ENCODE data around the gene BIN2. TPM values are rescaled to one million over a fixed set of nuclear protein-coding genes. Genes with fewer than 3 reads are reported as not detected.
"Not testable (repeated sequence)": the region's sequence is repeated elsewhere in the genome, so short reads cannot be mapped to it uniquely, and the experiment has no call there.

The BIN2 gene
- total RNA-seq, 1 donor from 2014 or later = not detected

GRCh38 chr12:51295651-51296050, 28.3 kb downstream of the BIN2 start:
- Mint-ChIP-seq H3K9me3 (ENCODE audit: unreplicated experiment) (no peaks in the 10 kb centered on the region), H3K36me3 (ENCODE audit: low read depth, unreplicated experiment) (no peaks in the 10 kb centered on the region), H3K4me1 (ENCODE audit: unreplicated experiment) (no peaks in the 10 kb centered on the region), H3K27me3 (ENCODE audit: unreplicated experiment) (peaks cover 2% of the 10 kb centered on the region), H3K4me3 (ENCODE audit: unreplicated experiment) (no peak overlapping the region), H3K27ac (ENCODE audit: unreplicated experiment) (no peak overlapping the region)
- no peak for DNase-seq (ENCODE audit: low spot score)
- no peak for TF ChIP-seq CTCF (IDR thresholded peaks at IDR 0.05; ENCODE audit: unreplicated experiment)

- H3K9me3 Mint-ChIP-seq (ENCODE audit: unreplicated experiment); H3K4me1 Mint-ChIP-seq (ENCODE audit: unreplicated experiment): not testable (repeated sequence)
These were observed 29.9 kb downstream of the BIN2 start for GRCh38 chr12:51294097-51294496.

GRCh38 chr12:51293696-51294095, 30.3 kb downstream of the BIN2 start:
- no peak for DNase-seq (ENCODE audit: low spot score)
- H3K9me3 Mint-ChIP-seq (ENCODE audit: unreplicated experiment) = no peaks in the 10 kb centered on the region
- TF ChIP-seq CTCF (IDR thresholded peaks at IDR 0.05; ENCODE audit: unreplicated experiment) = no peak
- H3K27ac Mint-ChIP-seq (ENCODE audit: unreplicated experiment) = no peak overlapping the region
- H3K4me3 Mint-ChIP-seq (ENCODE audit: unreplicated experiment) = no peak overlapping the region
- H3K36me3 Mint-ChIP-seq (ENCODE audit: low read depth, unreplicated experiment) = no peaks in the 10 kb centered on the region
- H3K4me1 Mint-ChIP-seq (ENCODE audit: unreplicated experiment) = no peaks in the 10 kb centered on the region
- peaks cover 2% of the 10 kb centered on the region for H3K27me3 Mint-ChIP-seq (ENCODE audit: unreplicated experiment)

More at GRCh38 chr12:51294097-51294496, 29.9 kb downstream of the BIN2 start:
- H3K36me3 Mint-ChIP-seq (ENCODE audit: low read depth, unreplicated experiment); H3K27ac Mint-ChIP-seq (ENCODE audit: unreplicated experiment); DNase-seq (ENCODE audit: low spot score); H3K4me3 Mint-ChIP-seq (ENCODE audit: unreplicated experiment); H3K27me3 Mint-ChIP-seq (ENCODE audit: unreplicated experiment): not testable (repeated sequence)

- not testable (repeated sequence) for H3K27me3 Mint-ChIP-seq (ENCODE audit: unreplicated experiment); H3K27ac Mint-ChIP-seq (ENCODE audit: unreplicated experiment); H3K4me1 Mint-ChIP-seq (ENCODE audit: unreplicated experiment); DNase-seq (ENCODE audit: low spot score); H3K36me3 Mint-ChIP-seq (ENCODE audit: low read depth, unreplicated experiment); H3K9me3 Mint-ChIP-seq (ENCODE audit: unreplicated experiment); H3K4me3 Mint-ChIP-seq (ENCODE audit: unreplicated experiment)
These were observed 32.1 kb downstream of the BIN2 start for GRCh38 chr12:51291603-51292513.

GRCh38 chr12:51285843-51286242, 38.1 kb downstream of the BIN2 start:
- H3K36me3 Mint-ChIP-seq (ENCODE audit: low read depth, unreplicated experiment) = no peaks in the 10 kb centered on the region

More at GRCh38 chr12:51285843-51286242, 38.1 kb downstream of the BIN2 start:
- H3K4me1 Mint-ChIP-seq (ENCODE audit: unreplicated experiment) = no peaks in the 10 kb centered on the region
- H3K4me3 Mint-ChIP-seq (ENCODE audit: unreplicated experiment) = no peak overlapping the region
- no peaks in the 10 kb centered on the region for H3K9me3 Mint-ChIP-seq (ENCODE audit: unreplicated experiment)
- no peaks in the 10 kb centered on the region for H3K27me3 Mint-ChIP-seq (ENCODE audit: unreplicated experiment)
- DNase-seq (ENCODE audit: low spot score) = no peak
- no peak overlapping the region for H3K27ac Mint-ChIP-seq (ENCODE audit: unreplicated experiment)
- no peak for TF ChIP-seq CTCF (IDR thresholded peaks at IDR 0.05; ENCODE audit: unreplicated experiment)
